Left lung (tissue), 10 donors: Measurements from ENCODE around the gene MAN2B1. TPM values are rescaled to one million over a fixed set of nuclear protein-coding genes. Genes with fewer than 3 reads are reported as not detected.

ENCODE experiments used
- ATAC-seq: fragments of 200-7000 bp; cut with Tn5 transposase; one replicate; pipeline ENCODE4 v1.9.1; 2020; ENCODE audit warnings: moderate library complexity
- DNase-seq, 4 donors: peaks; one replicate each; pipeline ENCODE4 v3.0.0-alpha.2; 2013 to 2020
- H3K27ac ChIP-seq, 2 donors: fragments of 200-600 bp; sonication (generic) in 1 of 2; one replicate each; pipeline versions ENCODE4 v1.5.0 to v1.8.0; 2020 to 2021
- H3K27me3 ChIP-seq, 2 donors: fragments of 200-600 bp; sonication (generic) in 1 of 2; one replicate each; pipeline versions ENCODE4 v1.5.0 to v1.8.0; 2020 to 2021
- H3K36me3 ChIP-seq, 2 donors: fragments of 200-600 bp; sonication (generic) in 1 of 2; one replicate each; pipeline versions ENCODE4 v1.5.0 to v1.8.0; 2020 to 2021
- H3K4me1 ChIP-seq, 2 donors: fragments of 200-600 bp; one replicate each; pipeline ENCODE4 v1.8.0; 2021
- H3K4me3 ChIP-seq, 2 donors: fragments of 200-600 bp; sonication (generic) in 1 of 2; one replicate each; pipeline versions ENCODE4 v1.5.0 to v1.8.0; 2020 to 2021; ENCODE audit warnings: mild to moderate bottlenecking in 1 of 2
- H3K9me3 ChIP-seq, 2 donors: fragments of 200-600 bp; sonication (generic) in 1 of 2; one replicate each; pipeline versions ENCODE4 v1.5.0 to v1.8.0; 2020 to 2021
- intact Hi-C, 2 donors: fragments of 100-400 bp; cut with DNase I; formaldehyde crosslinking; loops; one replicate each; pipeline versions ENCODE4 v1.11.2 to v1.14.2; 2022
- polyA plus RNA-seq, 6 donors: library from polyadenylated mRNA; unstranded; fragments of 120-200 nt; gene quantifications; one replicate each; pipeline ENCODE4 v1.2.1, GENCODE V29; 2013; ENCODE audit not compliant: insufficient read length in 6 of 6
- total RNA-seq, 2 donors: library from RNA; stranded (reverse); fragmentation: NEBNext Ultra II Directional; extraction: Animal tissue kit (Norgen Biotek cat#: 25700); gene quantifications; one replicate each; pipeline ENCODE4 v1.2.1, GENCODE V29; 2021
- TF ChIP-seq, protein P1 (sequence below), 2 donors: fragments of 200-600 bp; sonication (generic) in 1 of 2; IDR thresholded peaks; one replicate each; pipeline versions ENCODE4 v1.5.0 to v1.8.0; 2021; ENCODE audit warnings: antibody characterized with exemption in 2 of 2
- donor health status: DM: no; HTN: yes; CAD: no.
- donor health status: DM: no; HTN: no; CAD: no.

The MAN2B1 gene
- total and polyA plus RNA-seq, 8 donors, result 31.7 to 176 (median 40.2) TPM

DNA sequence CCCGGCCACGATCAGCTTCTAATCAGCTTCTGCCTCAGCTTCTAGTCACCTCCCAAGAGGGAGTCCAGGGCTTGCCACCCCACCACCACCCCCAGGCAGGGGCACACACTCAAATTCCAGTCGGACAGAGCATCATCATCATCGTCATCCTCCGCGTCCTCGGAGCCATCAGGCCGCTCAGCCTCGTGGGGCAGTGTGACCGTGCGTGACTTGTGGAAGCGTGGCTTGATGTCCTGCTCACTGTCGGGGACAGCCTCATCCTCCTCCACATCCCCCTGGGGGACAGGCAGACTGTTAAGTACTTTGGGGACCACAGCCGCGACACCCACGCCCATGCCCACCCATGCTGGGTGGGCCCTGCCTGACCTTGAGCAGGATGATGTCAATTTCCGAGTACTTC, 44.6 kb upstream of the MAN2B1 start:
- Histone ChIP-seq H3K36me3 (peaks cover 0 to 98% of the 10 kb centered on the region in 2 donors), H3K4me1 (no peaks in the 10 kb centered on the region), H3K27me3 (no peaks in the 10 kb centered on the region), H3K9me3 (no peaks in the 10 kb centered on the region), H3K4me3 (no peak overlapping the region), H3K27ac (no peak overlapping the region)
- TF ChIP-seq, protein P1, sequence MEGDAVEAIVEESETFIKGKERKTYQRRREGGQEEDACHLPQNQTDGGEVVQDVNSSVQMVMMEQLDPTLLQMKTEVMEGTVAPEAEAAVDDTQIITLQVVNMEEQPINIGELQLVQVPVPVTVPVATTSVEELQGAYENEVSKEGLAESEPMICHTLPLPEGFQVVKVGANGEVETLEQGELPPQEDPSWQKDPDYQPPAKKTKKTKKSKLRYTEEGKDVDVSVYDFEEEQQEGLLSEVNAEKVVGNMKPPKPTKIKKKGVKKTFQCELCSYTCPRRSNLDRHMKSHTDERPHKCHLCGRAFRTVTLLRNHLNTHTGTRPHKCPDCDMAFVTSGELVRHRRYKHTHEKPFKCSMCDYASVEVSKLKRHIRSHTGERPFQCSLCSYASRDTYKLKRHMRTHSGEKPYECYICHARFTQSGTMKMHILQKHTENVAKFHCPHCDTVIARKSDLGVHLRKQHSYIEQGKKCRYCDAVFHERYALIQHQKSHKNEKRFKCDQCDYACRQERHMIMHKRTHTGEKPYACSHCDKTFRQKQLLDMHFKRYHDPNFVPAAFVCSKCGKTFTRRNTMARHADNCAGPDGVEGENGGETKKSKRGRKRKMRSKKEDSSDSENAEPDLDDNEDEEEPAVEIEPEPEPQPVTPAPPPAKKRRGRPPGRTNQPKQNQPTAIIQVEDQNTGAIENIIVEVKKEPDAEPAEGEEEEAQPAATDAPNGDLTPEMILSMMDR (IDR thresholded peaks at IDR 0.05), result no peak
- intact Hi-C loops, result no loop called here
- no peak for DNase-seq
- ATAC-seq, result no peak

DNA sequence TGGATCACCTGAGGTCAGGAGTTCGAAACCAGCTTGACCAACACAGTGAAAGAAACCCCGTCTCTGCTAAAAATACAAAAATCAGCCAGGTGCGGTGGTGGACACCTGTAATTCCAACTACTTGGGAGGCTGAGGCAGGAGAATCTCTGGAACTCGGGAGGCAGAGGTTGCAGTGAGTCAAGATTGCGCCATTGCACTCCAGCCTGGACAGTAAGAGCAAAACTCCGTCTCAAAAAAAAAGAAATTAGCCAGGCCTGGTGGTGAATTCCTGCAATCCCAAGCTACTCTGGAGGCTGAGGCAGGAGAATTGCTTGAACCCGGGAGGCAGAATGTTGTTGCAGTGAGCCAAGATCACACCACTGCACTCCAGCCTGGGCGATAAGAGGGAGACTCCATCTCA, 42.1 kb upstream of the MAN2B1 start:
- intact Hi-C loops, result no loop called here
- Histone ChIP-seq H3K4me3 (no peak overlapping the region), H3K9me3 (no peaks in the 10 kb centered on the region), H3K36me3 (peaks cover 0 to 98% of the 10 kb centered on the region in 2 donors), H3K27me3 (no peaks in the 10 kb centered on the region), H3K27ac (no peak overlapping the region), H3K4me1 (no peaks in the 10 kb centered on the region)
- DNase-seq (no peak), ATAC-seq (no peak)
- TF ChIP-seq, protein P1 (IDR thresholded peaks at IDR 0.05), result no peak

DNA sequence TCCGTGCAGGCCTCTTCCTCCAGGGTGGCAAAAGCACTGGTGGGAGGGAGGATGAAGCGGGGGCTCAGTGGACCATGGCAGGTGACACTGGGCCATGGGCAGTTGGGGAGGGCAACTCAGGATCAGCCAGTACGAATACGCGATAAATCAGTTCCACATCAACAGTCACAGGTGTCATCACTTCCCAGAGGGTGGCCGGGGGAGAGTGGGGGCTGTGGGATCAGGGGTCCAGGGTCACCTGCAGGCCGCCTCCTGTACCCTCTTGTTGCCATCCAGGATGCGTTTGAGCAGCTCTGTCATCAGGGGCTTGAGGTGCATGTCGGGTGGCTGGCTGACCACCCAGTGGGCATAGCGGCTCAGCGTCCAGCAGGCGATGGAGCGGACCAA, 39.8 kb upstream of the MAN2B1 start:
- Histone ChIP-seq H3K27me3 (no peaks in the 10 kb centered on the region), H3K27ac (no peak overlapping the region), H3K9me3 (no peaks in the 10 kb centered on the region), H3K36me3 (peaks cover 0 to 100% of the 10 kb centered on the region in 2 donors), H3K4me3 (no peak overlapping the region), H3K4me1 (no peaks in the 10 kb centered on the region)
- intact Hi-C loops, result no loop called here
- DNase-seq (no peak), ATAC-seq (no peak)
- TF ChIP-seq, protein P1 (IDR thresholded peaks at IDR 0.05), result no peak

DNA sequence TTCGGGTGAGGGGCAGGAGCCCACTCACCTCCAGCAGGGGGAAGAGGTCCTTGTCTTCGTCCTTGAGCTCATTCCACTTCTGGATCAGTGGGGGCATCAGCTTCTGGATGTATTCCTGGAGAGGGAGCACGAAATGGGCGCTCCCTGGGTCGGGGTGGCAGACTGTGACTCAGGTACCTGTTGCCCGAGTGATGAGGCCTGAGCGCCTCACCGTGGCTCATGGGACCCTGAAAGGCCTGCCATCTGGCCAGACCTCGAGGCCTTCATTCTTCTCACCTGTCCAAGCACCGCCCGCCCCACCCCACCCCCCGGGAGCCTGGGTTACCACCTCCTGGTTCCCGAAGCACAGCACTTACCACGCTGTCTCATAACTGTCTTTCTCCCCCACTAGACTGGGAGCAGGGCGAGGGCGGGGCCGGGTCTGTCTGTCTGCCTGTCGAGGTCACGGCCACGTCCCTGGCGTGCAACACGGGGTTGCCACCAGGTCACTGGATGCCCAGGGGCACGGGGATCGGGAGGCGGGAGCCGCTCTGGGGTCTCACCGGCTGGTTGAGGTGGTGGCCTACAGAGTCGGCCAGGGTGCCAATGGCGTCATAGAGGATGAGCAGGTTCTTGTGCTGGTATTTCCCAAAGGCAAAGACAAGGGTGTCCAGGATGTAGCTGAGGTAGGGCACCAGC, 39.3 kb upstream of the MAN2B1 start:
- intact Hi-C loops, result no loop called here
- Histone ChIP-seq H3K27me3 (no peaks in the 10 kb centered on the region), H3K9me3 (no peaks in the 10 kb centered on the region), H3K4me3 (no peak overlapping the region), H3K36me3 (peaks cover 0 to 100% of the 10 kb centered on the region in 2 donors), H3K4me1 (no peaks in the 10 kb centered on the region), H3K27ac (no peak overlapping the region)
- TF ChIP-seq, protein P1 (IDR thresholded peaks at IDR 0.05), result no peak
- no peak for ATAC-seq
- DNase-seq, result peak in 1 of 4 donors; percentile 76

GRCh38 chr19:12705169-12705568, 38.6 kb upstream of the MAN2B1 start:
- H3K27me3 ChIP-seq, result no peaks in the 10 kb centered on the region
- no peaks in the 10 kb centered on the region for H3K9me3 ChIP-seq
- H3K4me1 ChIP-seq, result no peaks in the 10 kb centered on the region
- DNase-seq (no peak), ATAC-seq (no peak)
- TF ChIP-seq, protein P1 (IDR thresholded peaks at IDR 0.05), result no peak
- intact Hi-C loops, result no loop called here
- no peak overlapping the region for H3K27ac ChIP-seq
- H3K36me3 ChIP-seq, result peaks cover 0 to 100% of the 10 kb centered on the region in 2 donors
- no peak overlapping the region for H3K4me3 ChIP-seq
